HepG2 (cell line): Measurements from ENCODE around the gene TRPC4AP. TPM values are rescaled to one million over a fixed set of nuclear protein-coding genes. Genes with fewer than 3 reads are reported as not detected.

ENCODE experiments used
- GLI4 ChIP-seq: sonication (generic); formaldehyde crosslinking; IDR thresholded peaks from 2 replicates; pipeline ENCODE4 v1.5.1; 2020; ENCODE audit warnings: missing genetic modification reagents, mild to moderate bottlenecking, moderate library complexity, borderline replicate concordance
- MATR3 ChIP-seq: sonication (generic); formaldehyde crosslinking; IDR thresholded peaks from 2 replicates; pipeline ENCODE4 v1.4.0; 2020; ENCODE audit warnings: missing genetic modification reagents
- MAZ ChIP-seq, 2 experiments: sonication (generic) in 1 of 2; formaldehyde crosslinking in 1 of 2; IDR thresholded peaks; 2 replicates each; pipeline versions ENCODE4 v1.5.0 to v1.6.1; 2012 to 2020; ENCODE audit warnings: low read depth in 2 of 2, mild to moderate bottlenecking in 2 of 2, borderline replicate concordance in 1 of 2, improper control_type of control experiment in 1 of 2, low read length in 1 of 2, missing genetic modification reagents in 1 of 2, moderate library complexity in 1 of 2
- MEF2D ChIP-seq: sonication (generic); formaldehyde crosslinking; IDR thresholded peaks from 2 replicates; pipeline ENCODE4 v1.5.1; 2020; ENCODE audit warnings: mild to moderate bottlenecking, missing genetic modification reagents
- MYC ChIP-seq: sonication (generic); formaldehyde crosslinking; IDR thresholded peaks from 2 replicates; pipeline ENCODE4 v1.9.0; 2021; ENCODE audit warnings: missing genetic modification reagents, borderline replicate concordance
- PPARG ChIP-seq: conservative IDR thresholded peaks from 2 replicates; pipeline ENCODE4 v1.6.1; 2016; ENCODE audit warnings: missing biosample characterization, missing genetic modification reagents
- SOX5 ChIP-seq: IDR thresholded peaks from 2 replicates; pipeline ENCODE4 v1.6.1; 2016; ENCODE audit warnings: borderline replicate concordance
- TAF15 ChIP-seq: fragments of 200-400 bp; formaldehyde crosslinking; IDR thresholded peaks from one replicate; pipeline ENCODE4 v1.6.1; 2018; ENCODE audit warnings: mild to moderate bottlenecking, low read depth, low read length; ENCODE audit not compliant: poor library complexity, severe bottlenecking
- TCF7 ChIP-seq: sonication (generic); IDR thresholded peaks from 2 replicates; pipeline ENCODE4 v1.6.1; 2016; ENCODE audit warnings: antibody characterized with exemption, low read depth
- ZBTB3 ChIP-seq: sonication (generic); formaldehyde crosslinking; IDR thresholded peaks from 2 replicates; pipeline ENCODE4 v1.4.0; 2020; ENCODE audit warnings: low read depth, mild to moderate bottlenecking, moderate library complexity, missing genetic modification reagents, borderline replicate concordance
- ZMYM2 ChIP-seq: sonication (generic); formaldehyde crosslinking; IDR thresholded peaks from 2 replicates; pipeline ENCODE4 v1.8.0; 2022; ENCODE audit warnings: mild to moderate bottlenecking, missing genetic modification reagents
- ZNF317 ChIP-seq: sonication (generic); formaldehyde crosslinking; IDR thresholded peaks from 2 replicates; pipeline ENCODE4 v1.5.0; 2020; ENCODE audit warnings: mild to moderate bottlenecking, missing genetic modification reagents
- ZNF33B ChIP-seq: sonication (generic); formaldehyde crosslinking; IDR thresholded peaks from 2 replicates; pipeline ENCODE4 v1.5.1; 2020; ENCODE audit warnings: mild to moderate bottlenecking, missing genetic modification reagents
- polyA plus RNA-seq, 8 experiments: library from polyadenylated mRNA; depleted of rRNA in 3 of 8; stranded (reverse) in 7 of 8; unstranded in 1 of 8; fragments of >200 nt; fragmentation: Illumina TruSeq in 4 of 8; extraction: Trizol in 4 of 8; gene quantifications; 2 replicates each; pipeline versions ENCODE4 v1.2.1 to v1.2.3, GENCODE V29; 2011 to 2016; ENCODE audit warnings: low read depth in 4 of 8, missing spikeins in 1 of 8, mixed read lengths in 1 of 8; ENCODE audit not compliant: insufficient read depth in 1 of 8
- total RNA-seq, 5 experiments: library from RNA; depleted of rRNA; stranded (reverse); fragments of >200 nt; fragmentation: Illumina TruSeq; extraction: Trizol; gene quantifications; 2 replicates each; pipeline ENCODE4 v1.2.3, GENCODE V29; 2016; ENCODE audit warnings: low read depth in 1 of 5
- TF ChIP-seq, protein P1 (sequence below): sonication (generic); formaldehyde crosslinking; IDR thresholded peaks from 2 replicates; pipeline ENCODE4 v1.4.0; 2020; ENCODE audit warnings: missing genetic modification reagents, borderline replicate concordance
- TF ChIP-seq, protein P2 (sequence below): sonication (generic); formaldehyde crosslinking; IDR thresholded peaks from 2 replicates; pipeline ENCODE4 v1.5.1; 2020; ENCODE audit warnings: mild to moderate bottlenecking, missing genetic modification reagents, moderate library complexity
- TF ChIP-seq, protein P3 (sequence below): sonication (generic); formaldehyde crosslinking; IDR thresholded peaks from 2 replicates; pipeline ENCODE4 v1.8.0; 2022; ENCODE audit warnings: missing genetic modification reagents, mild to moderate bottlenecking, inconsistent platforms, borderline replicate concordance

The TRPC4AP gene
- total and polyA plus RNA-seq, 2 of the 13 experiments (the other 11 are each of a cell fraction or from before 2014, with no cell fraction given), result 136 to 137 TPM

DNA sequence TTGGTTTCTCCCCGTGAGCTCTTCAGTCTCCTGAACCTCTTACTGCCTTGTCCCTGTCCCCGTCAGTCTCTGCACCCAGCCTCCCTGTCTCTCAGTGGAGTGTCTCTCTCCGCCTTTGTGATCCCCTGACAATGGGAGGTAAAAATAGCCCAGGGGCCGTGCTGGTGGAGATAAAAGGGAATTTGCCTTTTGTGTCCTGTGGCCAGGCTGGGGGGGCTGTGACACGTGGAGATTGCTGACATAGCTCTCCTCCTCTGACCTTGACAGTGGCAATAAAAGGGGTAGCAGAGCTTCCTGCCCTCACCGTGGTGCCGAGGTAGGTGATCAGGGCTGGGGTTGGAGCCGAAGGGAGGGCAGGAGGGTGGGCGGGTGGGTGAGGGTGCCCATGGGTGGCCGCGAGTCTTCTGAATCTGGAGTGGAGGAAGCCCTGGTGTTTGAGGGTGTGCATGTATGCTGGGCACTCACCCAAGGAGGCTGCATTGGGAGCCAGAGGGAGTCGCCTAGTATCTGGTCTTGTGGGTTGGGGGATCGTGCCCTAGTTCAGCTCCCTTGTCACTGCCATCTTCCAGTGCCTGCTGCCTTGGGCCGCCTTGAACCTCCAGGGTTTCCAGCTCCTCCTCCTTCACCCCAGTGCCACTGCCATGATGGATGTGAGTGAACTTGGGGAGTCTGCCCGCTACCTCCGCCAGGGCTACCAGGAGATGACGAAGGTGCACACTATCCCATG lies 115.1 kb downstream of the TRPC4AP start (continued):
- TF ChIP-seq, protein P1, sequence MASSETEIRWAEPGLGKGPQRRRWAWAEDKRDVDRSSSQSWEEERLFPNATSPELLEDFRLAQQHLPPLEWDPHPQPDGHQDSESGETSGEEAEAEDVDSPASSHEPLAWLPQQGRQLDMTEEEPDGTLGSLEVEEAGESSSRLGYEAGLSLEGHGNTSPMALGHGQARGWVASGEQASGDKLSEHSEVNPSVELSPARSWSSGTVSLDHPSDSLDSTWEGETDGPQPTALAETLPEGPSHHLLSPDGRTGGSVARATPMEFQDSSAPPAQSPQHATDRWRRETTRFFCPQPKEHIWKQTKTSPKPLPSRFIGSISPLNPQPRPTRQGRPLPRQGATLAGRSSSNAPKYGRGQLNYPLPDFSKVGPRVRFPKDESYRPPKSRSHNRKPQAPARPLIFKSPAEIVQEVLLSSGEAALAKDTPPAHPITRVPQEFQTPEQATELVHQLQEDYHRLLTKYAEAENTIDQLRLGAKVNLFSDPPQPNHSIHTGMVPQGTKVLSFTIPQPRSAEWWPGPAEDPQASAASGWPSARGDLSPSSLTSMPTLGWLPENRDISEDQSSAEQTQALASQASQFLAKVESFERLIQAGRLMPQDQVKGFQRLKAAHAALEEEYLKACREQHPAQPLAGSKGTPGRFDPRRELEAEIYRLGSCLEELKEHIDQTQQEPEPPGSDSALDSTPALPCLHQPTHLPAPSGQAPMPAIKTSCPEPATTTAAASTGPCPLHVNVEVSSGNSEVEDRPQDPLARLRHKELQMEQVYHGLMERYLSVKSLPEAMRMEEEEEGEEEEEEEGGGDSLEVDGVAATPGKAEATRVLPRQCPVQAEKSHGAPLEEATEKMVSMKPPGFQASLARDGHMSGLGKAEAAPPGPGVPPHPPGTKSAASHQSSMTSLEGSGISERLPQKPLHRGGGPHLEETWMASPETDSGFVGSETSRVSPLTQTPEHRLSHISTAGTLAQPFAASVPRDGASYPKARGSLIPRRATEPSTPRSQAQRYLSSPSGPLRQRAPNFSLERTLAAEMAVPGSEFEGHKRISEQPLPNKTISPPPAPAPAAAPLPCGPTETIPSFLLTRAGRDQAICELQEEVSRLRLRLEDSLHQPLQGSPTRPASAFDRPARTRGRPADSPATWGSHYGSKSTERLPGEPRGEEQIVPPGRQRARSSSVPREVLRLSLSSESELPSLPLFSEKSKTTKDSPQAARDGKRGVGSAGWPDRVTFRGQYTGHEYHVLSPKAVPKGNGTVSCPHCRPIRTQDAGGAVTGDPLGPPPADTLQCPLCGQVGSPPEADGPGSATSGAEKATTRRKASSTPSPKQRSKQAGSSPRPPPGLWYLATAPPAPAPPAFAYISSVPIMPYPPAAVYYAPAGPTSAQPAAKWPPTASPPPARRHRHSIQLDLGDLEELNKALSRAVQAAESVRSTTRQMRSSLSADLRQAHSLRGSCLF (CRISPR knock-in tag), result no peak
- peak; percentile 98 for TF ChIP-seq SOX5 (CRISPR knock-in tag)
- TF ChIP-seq GLI4 (CRISPR knock-in tag), result no peak
- TF ChIP-seq, protein P2, sequence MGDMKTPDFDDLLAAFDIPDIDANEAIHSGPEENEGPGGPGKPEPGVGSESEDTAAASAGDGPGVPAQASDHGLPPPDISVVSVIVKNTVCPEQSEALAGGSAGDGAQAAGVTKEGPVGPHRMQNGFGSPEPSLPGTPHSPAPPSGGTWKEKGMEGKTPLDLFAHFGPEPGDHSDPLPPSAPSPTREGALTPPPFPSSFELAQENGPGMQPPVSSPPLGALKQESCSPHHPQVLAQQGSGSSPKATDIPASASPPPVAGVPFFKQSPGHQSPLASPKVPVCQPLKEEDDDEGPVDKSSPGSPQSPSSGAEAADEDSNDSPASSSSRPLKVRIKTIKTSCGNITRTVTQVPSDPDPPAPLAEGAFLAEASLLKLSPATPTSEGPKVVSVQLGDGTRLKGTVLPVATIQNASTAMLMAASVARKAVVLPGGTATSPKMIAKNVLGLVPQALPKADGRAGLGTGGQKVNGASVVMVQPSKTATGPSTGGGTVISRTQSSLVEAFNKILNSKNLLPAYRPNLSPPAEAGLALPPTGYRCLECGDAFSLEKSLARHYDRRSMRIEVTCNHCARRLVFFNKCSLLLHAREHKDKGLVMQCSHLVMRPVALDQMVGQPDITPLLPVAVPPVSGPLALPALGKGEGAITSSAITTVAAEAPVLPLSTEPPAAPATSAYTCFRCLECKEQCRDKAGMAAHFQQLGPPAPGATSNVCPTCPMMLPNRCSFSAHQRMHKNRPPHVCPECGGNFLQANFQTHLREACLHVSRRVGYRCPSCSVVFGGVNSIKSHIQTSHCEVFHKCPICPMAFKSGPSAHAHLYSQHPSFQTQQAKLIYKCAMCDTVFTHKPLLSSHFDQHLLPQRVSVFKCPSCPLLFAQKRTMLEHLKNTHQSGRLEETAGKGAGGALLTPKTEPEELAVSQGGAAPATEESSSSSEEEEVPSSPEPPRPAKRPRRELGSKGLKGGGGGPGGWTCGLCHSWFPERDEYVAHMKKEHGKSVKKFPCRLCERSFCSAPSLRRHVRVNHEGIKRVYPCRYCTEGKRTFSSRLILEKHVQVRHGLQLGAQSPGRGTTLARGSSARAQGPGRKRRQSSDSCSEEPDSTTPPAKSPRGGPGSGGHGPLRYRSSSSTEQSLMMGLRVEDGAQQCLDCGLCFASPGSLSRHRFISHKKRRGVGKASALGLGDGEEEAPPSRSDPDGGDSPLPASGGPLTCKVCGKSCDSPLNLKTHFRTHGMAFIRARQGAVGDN, result peak; percentile 21; the same call in 1 of the 2 replicates
- no peak for TF ChIP-seq ZNF317 (CRISPR knock-in tag)
- peak; percentile 80 for TF ChIP-seq MEF2D (CRISPR knock-in tag)
- 0 out of 2 replicates have a peak, but pooled peaks have one; percentile 20 for TF ChIP-seq MYC
- no peak for TF ChIP-seq MAZ (IDR thresholded peaks at IDR 0.05; ENCODE audit: borderline replicate concordance, low read depth, low read length)
- no peak for TF ChIP-seq MAZ (CRISPR knock-in tag; IDR thresholded peaks at IDR 0.05; ENCODE audit: low read depth)
- TF ChIP-seq ZNF33B (CRISPR knock-in tag), result no peak
- no peak for TF ChIP-seq ZBTB3
- TF ChIP-seq ZMYM2 (CRISPR knock-in tag), result no peak
- peak; percentile 64 for TF ChIP-seq TCF7
- TF ChIP-seq TAF15, result no peak
- no peak for TF ChIP-seq PPARG (CRISPR knock-in tag)
- TF ChIP-seq, protein P3, sequence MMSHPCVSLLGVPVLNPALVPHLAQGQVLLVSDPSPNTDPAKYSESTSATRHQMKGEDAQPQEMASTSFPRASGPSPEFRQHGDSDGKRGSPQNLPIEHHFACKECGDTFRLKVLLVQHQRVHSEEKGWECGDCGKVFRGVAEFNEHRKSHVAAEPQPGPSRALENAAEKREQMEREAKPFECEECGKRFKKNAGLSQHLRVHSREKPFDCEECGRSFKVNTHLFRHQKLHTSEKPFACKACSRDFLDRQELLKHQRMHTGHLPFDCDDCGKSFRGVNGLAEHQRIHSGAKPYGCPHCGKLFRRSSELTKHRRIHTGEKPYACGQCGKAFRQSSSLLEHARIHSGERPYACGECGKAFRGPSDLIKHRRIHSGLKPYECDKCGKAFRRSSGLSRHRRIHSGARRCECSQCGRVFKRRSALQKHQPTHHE (CRISPR knock-in tag), result no peak
- no peak for TF ChIP-seq MATR3 (CRISPR knock-in tag)
